Medulla oblongata (tissue), 1 donor: ENCODE results near the gene AKNAD1.

ENCODE experiments used
- DNase-seq: peaks from one replicate; pipeline ENCODE4 v3.0.0-alpha.2; 2015; ENCODE audit errors: extremely low spot score

The AKNAD1 gene

DNA sequence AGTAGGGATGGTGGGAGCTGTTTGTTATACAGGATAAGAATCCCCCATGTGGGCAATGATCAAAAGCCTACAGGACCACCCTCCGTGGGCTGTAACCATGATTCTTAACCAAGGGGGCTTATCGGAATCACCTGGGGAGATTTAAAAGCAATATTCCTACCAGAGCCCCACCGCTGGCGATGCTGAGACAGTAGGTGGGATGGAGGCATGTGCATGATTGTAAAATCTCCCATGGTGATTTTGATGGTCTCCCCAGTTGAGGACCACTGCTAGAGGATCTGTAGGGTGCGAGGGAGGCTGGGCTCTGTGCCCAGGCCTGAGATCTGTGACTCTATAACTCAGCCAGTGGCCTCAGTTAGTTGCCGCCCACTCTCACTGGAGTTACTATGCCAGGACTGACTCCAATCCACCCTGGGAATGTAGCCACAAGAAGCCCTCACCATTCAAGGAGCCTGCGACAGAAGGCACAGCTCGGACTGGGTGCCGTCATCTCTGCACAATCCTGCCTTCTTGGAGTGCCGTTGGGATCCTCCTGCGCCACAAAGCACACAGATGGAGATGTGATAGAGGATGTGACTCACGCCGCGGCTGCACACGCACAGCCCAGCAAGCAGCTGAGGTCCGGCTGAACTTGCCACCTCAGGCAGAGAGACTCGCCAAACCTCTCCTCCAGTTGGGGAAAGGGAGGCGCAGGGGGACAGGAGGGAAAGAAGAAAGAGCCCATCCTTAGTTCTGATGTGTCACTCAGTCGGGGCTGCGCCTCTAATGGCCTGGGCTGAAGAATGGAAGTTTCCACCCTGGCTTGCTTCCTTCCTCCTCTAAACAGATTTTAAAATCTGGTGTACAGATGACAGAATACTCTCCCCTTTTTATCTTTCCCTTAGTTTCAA, 26.5 kb downstream of the AKNAD1 start:
- DNase-seq, result peak; percentile 72

DNA sequence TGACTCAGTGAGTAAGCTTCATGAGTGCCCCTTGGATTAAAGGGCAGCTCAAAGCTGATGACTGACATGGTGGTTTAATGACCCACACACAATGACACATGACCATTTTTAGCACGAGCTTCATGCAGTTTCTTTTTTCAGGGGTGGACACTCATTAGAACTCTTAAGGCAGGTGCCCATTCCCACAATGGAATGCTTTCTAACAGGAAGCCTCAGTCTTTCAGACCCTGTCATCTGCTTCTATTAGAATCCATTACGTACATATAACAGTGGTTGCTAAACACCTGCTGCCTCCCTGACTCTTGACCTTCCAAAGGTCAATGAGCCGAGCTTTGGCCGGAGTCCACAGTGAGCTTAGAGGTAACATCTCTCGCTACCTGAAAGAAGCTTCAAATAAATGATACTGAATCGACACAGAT, 27.4 kb downstream of the AKNAD1 start:
- peak; percentile 24 for DNase-seq

DNA sequence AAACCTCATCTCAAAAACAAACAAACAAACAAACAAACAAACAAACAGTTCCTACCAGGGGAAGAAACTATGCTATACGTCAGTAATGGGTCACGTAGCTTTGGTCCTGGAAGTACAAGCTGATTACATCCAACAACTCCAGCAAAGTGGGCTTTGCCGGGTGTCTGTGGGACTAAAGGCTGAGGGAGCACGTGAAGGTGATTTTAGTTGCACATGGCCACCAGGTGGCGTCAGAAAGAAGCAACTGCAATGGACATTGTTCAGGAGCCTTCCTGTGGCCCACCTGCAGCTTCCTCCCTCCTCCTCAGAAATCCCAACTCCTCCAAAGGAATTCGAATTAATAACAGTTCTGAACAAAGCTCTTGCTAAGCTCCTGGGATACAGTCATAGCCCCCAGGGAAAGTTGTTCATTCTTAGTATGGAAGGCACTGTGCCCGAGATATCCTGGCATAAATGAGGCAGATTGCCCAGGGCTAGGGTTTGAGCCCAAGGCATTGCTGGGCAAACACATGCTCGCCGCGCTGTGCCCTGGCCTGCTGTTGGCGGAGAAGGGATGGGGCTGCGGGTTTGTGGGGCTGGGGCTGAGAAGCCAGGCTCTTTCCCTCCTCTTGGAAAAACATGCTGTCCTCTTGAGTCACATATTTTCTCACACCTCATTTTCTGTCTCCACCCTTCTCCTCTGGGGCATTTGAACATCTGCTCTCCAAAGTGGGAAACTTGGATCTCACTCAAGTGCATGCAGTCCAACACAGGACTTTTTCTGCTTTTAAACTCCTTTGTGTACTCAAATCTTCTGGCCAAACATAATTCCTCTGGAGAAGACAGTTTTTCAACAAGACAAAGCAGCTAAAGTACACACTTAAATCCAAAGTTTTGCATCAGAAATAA, 28.6 kb downstream of the AKNAD1 start:
- peak; percentile 92 for DNase-seq

DNA sequence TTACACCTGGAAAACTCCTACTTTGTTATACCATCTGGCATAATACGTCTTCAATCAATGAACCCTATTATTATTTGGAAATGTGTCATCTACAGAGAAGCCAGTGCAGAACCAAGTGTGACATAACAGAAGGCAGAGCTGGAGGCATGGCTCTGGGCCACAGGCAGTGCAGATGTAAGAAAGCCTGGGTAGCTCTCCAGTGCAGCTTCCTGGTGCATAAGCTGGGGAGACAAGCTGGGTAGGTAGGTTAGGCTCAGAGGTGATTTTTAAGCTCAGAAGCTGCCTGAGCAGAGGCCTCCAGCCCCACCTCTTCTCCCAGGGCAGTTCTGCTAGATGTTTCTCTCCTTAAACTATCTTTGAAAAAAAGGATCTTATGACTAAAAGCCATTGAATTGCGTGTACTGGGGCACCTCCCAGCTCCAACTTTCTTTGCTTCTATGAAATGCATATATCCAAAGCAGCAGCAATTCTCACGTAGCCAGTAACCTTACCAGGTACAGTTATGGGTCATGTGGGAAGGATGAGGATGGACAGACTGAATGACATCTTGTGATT, 30.7 kb downstream of the AKNAD1 start:
- DNase-seq, result no peak

DNA sequence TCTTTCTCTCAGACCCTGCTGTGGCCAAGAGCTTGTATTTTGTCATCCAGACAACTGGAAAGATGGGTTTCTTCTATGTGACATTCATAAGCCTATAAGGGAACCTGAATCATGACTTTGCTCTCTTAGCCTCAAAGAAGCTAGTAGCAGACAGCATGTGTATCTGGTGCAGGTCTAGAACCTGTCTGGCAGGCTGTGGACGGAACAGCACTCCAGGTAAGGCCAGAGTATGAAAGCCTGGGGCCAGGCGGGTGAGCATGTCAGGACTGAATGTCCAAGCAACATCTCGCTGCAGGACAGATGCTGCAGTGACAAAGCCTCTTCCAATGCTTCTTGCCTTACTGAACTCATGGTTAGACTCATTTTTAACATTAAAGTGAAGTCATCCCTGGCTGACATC, 32.8 kb downstream of the AKNAD1 start:
- no peak for DNase-seq

DNA sequence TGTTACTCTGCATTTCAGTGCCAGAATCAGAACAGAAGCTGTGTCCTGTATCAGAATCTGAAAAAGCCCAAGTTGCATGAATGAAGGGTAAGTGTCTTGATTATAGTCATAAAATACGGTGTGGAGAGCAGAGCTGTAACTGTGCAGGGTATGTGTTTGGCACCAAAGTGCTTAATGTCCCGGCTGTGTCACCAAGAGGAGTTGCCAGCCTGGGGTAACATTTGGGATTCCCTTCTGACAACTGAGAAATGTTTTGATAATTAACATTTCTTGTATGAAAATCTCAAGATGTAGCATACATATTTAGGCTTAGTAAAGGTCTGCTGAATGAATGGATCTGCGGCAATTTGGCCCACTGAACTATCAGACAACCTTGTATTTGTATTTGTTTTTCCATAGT, 33.3 kb downstream of the AKNAD1 start:
- DNase-seq, result no peak

DNA sequence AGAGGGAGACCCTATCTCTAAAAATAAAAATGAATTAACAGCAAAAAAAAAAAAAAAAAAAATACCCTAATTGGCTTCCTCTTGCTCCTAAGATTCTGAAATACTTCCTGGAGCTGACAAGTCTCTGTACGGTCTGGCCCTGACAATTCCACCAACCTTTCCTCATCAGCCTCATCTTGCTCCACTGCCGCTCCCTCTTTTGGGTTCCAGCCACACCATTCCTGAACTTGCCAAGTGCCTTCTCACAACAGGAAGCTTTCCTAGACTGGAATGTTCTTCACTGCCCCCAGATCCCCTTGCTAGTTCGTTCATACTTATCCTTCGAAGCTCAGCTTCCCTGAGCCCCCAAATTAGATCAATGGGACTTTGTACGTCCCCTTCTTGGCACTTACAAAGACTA, 37.0 kb downstream of the AKNAD1 start:
- no peak for DNase-seq

DNA sequence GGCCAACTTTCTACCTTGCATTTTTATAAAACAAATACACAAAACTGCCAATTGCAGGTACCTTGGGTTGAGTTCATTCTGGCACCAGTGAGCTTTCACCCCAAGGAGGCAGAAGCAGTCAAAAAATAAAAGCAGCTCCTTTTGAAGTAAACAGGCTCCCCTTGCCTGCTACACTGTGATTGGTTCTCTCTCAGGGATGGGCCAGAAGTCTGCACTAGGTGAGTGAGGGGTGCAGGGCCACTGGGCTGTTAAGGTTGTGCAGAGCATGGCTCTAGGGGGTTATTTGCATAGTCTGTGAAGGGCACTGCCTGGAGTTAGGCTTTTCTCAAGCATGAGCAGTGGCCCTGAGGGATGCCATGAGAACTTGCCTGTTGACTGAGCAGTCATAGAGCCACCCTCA, 39.1 kb downstream of the AKNAD1 start:
- DNase-seq, result no peak

DNA sequence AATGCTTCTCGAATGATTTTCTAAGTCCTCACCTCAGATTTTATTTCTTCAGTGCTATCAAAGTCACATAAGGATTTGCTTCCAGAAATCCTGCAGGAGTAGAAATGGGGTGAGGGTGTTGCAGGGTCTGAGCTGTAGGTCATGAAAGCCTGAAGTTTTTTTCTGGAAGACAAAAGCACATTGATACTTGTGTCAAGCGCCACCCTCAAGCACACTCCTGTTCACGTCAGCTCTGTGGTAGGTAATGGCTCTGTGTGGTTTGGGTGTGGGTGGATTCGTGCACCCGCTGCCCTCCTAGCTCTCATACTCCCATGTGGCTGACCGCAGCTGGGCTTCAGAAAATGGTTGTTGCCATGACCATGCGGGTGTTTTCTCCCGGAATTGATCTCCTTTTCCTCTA, 39.9 kb downstream of the AKNAD1 start:
- DNase-seq, result peak; percentile 69

DNA sequence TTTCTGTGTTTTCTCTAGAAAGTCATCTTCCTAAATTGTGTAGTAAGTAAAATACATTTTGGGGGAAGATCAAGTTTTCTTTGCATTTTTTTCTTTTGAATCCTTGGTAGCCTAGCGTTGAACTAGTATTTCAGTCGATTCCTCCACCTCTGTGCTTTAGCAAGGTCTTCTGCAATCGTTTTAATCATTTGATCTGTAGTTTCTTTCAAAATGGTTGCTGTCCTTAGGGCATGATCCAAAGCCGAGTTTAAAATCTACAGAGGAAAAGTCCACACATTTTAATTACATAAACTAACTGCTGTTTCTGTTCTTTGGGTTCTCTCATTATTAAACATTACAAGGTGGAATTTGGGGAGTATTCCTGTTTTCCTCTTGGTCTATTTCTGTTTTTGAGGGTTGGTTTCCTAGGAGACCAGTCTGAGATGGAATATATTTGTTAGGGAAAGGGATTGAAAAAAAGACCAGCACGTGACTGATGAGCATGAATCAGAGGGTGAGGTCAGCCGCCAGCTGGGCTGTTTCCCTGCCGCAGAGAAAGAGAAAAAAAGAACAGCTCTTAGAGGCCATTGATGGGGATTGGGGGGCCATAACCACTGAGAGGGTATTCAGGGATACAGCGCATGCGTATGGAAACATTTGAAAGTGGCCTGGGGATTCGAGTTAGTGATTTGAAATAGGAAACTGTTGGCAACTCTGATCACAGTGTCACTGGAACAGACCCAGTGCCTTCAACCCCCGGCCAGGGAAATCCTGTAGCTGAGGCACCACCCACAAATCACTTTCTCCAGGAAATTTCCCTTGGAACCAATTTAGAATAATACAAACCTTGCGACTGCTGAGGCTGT, 40.6 kb downstream of the AKNAD1 start:
- peak; percentile 93 for DNase-seq

DNA sequence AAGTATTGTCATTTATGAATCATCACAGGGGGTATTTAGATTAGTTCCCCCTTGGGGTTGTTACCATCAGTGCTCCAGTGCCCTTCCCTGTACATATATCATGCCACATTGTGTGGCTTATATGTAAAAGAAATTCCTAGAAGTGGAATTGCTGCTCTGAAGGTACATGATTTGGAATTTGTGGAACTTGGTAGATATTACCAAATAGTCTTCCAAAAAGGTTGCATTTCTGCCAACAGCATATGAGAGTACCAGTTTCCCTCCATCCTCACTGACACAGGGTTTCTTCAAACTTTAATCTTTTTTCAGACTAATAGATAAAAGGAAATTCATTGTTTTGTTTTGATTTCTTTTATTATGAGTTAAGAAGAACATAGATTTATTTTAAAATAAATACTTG, 41.3 kb downstream of the AKNAD1 start:
- no peak for DNase-seq

DNA sequence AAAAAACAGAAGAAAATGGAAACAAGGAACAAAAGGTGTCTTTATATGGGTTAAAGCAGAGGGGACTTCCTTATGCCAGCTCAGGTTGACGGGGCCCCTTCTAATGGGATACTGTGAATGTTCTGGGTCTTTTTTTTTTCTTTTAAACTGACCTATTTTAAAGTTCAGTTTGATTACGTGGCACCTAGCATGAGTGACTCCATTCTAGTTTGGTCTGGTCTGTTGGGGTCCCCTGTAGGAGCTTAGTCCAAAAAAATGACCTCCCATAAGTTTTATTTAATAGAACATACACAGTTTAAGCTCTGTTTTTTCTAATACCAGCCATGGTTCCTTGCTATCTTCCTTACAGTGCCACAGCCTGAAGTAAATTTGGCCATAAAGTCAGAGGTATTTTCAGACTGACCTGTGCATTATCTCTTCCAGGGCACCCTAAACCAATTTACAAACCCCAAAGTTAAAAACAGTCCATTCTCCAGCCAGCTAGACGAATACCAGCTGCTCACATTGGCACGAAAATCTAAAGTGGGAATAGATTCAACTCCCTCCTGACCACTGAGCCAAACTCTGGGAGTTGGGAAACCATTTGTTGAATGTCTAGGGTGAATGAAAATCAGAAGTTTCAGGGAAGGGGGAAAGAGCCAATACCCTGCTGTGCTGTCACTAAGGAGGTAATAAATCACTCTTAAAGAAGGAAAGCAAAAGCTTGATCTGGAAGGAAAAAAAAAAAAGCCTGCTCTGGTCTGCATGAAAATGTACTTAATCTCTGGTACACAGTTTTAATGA, 42.4 kb downstream of the AKNAD1 start:
- peak; percentile 84 for DNase-seq

DNA sequence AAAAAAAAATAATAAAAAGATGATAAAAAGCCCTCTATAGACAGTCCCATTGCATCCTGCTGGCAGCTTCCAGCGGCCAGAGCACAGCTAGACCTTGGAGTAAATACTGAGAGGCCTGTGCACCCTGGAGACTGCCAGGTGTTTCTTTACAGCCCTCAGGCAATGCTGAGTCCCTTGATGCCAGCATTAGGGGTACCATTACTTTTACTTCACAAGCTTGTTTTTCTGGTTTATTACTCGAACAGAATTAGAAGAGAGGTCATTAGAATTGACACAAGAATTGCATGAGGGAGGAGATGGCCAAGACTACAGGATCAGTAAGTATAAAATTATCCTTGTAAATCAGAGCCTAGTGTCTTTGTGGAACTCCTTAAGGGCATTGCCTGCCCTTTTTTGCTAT, 43.6 kb downstream of the AKNAD1 start:
- DNase-seq, result no peak

DNA sequence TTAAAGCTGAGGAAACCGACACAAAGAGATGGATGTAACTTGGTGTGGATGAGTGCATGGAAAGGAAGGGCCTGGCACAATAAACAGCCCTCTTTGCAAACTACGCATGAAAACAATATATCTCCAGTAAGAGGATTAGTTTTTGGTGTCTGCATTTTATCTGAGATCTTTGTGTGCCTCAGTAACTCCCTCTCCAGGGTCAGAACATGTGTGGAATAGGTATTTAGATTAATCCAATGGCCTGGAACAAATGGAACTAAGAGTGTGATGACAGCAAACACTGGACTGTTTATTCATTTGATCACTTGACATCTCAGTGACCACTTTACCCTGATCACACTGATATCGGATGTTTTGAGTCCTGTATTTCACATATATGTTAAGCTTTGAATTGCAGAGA, 45.3 kb downstream of the AKNAD1 start:
- no peak for DNase-seq

DNA sequence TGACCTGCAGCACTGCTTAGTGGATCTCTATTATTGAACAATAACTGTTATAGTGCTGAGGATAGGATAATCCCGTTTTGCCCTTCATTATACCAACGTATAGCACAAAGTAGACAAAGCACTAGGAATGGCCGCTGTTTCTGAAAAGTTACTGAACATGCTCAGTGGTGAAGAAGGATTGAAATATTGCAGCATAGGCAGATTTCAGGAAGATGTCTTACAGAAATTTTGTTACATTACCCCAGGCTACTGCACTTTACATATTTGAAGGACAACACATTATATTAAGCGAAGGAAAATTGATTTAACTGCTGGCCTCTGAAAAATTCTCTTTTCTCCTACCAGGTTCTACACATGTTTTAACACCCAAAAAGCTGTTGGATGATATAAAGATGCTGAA, 48.5 kb downstream of the AKNAD1 start:
- DNase-seq, result no peak

DNA sequence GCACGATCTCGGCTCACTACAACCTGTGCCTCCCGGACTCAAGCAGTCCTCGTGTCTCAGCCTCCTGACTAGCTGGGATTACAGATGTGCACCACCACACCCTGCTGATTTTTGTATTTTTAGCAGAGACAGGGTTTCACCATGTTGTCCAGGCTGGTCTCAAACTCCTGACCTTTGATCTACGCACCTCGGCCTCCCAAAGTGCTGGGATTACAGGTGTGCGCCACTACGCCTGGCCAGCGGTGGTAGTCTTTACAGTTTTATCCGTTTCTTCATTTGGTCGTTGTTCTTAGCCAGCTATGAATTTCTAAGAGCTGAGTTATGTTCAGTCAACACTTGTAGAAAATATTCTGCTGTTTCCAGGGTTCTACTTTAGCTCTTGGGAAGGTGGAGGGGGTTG, 53.3 kb downstream of the AKNAD1 start:
- DNase-seq, result no peak

DNA sequence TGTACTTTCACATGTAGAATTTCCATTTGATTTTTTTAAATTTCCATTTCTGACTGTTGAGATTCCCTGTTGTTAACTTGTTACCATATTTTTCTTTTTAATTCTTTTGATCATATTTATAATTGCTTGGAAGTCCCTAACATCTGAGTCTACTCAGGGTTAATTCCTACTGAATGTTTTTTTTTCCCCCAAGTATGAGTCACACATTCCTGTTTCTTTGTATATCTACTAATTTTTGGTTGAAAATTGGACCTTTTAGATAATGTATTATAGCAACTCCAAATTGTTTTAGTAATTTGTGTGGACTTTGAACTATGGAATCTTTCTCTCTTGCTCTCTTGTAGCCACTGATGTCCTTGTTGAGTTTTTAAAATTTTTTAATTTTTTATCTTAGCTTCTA, 55.8 kb downstream of the AKNAD1 start:
- no peak for DNase-seq

DNA sequence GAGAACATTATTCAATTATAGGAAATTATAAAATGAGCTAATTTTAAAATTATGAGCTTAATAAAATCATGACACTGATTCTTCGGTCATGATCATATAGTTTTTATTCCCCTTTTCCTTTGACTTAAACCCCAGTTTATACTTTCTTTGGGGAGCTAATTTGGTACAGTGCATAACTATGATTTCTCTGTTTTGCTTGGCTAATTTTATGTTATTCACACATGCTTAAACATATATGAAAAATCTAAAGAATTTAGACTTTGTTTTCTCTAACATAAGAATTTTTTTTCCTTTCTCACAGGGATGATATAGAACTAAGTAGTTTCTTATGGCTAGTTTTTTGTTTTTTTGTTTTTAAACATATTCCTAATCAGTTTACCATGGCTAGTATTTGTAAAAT, 57.9 kb downstream of the AKNAD1 start:
- no peak for DNase-seq

DNA sequence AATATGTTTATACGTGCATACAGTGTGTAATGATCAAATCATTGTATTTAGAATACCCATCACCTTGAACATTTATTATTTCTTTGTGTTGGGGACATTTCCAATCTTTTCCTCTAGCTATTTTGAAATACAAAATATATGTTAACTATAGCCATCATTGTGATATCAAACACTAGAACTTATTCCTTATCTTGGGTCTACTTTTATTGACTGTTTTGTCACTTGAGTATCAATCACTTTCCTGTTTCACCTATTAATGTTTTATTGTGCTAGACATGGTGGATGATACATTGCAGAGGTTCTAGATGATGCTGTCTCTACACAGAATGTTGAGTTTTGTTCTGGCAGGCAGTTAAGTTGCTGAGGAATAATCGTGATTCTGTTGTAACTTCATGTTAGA, 64.5 kb downstream of the AKNAD1 start:
- no peak for DNase-seq

DNA sequence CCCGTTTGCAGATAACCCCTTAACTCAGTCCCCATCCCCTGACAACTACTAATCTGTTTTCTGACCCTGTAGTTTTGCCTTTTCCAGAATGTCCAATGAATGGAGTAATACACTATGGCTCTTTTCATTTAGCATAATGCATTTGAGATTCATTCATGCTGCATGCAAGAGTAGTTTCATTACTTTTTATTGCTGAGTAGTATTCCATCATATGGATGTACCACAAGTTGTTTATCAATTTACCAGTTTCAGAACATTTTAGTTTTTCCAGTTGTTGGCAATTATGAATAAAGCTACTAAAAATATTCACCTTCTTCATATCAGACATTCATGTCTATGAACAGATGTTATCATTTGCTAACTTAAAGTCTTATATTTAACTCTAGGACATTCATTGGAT, 65.1 kb downstream of the AKNAD1 start:
- no peak for DNase-seq

DNA sequence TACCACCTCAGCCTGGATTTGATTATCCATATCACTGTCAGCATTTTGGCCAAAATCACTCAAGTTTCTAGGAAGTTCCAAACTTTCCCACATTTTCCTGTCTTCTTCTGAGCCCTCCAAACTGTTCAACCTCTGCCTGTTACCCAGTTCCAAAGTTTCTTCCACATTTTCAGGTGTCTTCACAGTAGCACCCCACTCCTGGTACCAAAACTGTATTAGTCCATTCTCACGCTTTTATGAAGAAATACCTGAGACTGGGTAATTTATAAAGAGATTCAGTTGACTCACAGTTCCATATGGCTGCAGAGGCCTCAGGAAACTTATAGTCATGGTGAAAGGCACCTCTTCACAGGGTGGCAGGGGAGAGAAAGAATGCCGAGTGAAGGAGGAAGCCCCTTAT, 71.0 kb downstream of the AKNAD1 start:
- DNase-seq, result no peak
